Suprapubic skin (tissue), 3 donors: ENCODE measurements around the gene CGB8.

Experiments used
- POLR2AphosphoS5 ChIP-seq, 3 donors: sonication (generic); formaldehyde crosslinking; IDR thresholded peaks; one replicate each; pipeline ENCODE4 v1.6.1; 2017; ENCODE audit warnings: antibody characterized with exemption in 3 of 3
- TF ChIP-seq, protein P1 (sequence below), 2 donors: fragments of 200-600 bp in 1 of 2; fragments of 450-650 bp in 1 of 2; sonication (generic) in 1 of 2; IDR thresholded peaks; one replicate each; pipeline ENCODE4 v1.5.1; 2016 to 2019; ENCODE audit warnings: antibody characterized with exemption in 2 of 2, mild to moderate bottlenecking in 1 of 2, moderate library complexity in 1 of 2

GRCh38 chr19:49086296-49086695 lies 37.4 kb upstream of the CGB8 start:
- TF ChIP-seq, protein P1, sequence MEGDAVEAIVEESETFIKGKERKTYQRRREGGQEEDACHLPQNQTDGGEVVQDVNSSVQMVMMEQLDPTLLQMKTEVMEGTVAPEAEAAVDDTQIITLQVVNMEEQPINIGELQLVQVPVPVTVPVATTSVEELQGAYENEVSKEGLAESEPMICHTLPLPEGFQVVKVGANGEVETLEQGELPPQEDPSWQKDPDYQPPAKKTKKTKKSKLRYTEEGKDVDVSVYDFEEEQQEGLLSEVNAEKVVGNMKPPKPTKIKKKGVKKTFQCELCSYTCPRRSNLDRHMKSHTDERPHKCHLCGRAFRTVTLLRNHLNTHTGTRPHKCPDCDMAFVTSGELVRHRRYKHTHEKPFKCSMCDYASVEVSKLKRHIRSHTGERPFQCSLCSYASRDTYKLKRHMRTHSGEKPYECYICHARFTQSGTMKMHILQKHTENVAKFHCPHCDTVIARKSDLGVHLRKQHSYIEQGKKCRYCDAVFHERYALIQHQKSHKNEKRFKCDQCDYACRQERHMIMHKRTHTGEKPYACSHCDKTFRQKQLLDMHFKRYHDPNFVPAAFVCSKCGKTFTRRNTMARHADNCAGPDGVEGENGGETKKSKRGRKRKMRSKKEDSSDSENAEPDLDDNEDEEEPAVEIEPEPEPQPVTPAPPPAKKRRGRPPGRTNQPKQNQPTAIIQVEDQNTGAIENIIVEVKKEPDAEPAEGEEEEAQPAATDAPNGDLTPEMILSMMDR (IDR thresholded peaks at IDR 0.05), result no peak
- TF ChIP-seq POLR2AphosphoS5 (IDR thresholded peaks at IDR 0.05), result no peak
